HG03565 (cell line): ENCODE results near the gene BDKRB1.

Experiments
- ATAC-seq: cut with Tn5 transposase; IDR thresholded peaks from one replicate; pipeline ENCODE4 v1.9.1; 2021; ENCODE audit warnings: mild to moderate bottlenecking, moderate library complexity; ENCODE audit not compliant: unreplicated experiment

BDKRB1 gene

DNA sequence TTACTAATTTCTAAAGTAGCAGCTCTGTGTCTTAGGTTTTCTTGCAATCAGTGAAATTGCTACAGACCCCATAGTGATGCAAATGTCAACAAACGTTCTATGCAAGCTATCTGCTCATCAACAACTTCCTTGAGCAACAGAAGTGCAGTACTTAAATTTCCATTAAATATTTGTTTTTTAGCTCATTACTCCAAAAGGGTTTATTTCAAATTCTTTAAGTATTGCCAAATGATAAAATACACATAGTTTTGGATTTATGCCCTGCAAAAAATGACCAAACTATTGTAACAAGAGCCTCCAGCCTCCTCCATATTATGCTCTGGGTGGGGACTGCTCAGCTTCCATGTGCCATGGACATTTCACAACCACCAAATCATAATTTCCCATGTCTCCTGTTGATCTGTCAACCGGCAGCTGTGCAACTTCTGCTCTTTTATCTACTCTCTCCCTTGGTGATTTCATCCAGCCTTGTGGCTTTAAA, 4.4 kb downstream of the BDKRB1 start:
- no peak for ATAC-seq

- no peak for ATAC-seq
These were observed 5.0 kb downstream of the BDKRB1 start for GRCh38 chr14:96261053-96261452.

GRCh38 chr14:96261772-96262655, 6.0 kb downstream of the BDKRB1 start:
- no peak for ATAC-seq

GRCh38 chr14:96263347-96264199, 7.6 kb downstream of the BDKRB1 start:
- no peak for ATAC-seq

- no peak for ATAC-seq
These were observed 8.2 kb downstream of the BDKRB1 start for GRCh38 chr14:96264200-96264553.

DNA sequence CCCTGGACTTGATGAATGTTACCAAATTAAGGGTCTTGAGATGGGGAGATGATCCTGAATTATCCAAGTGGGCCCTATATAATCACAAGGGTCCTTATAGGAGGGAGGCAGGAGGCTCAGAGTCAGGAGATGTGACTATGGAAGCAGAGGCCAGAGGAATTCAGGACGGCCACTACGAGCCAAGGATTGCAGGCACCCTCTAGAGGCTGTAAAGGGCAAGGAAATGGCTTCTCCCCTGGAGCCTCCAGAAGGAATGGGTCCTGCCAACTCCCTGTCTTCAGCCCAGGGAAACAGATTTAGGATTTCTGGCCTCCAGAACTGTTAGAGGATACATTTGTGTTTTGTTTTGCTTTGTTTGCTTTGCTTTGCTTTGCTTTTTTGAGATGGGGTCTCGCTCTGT, 8.8 kb downstream of the BDKRB1 start:
- no peak for ATAC-seq

DNA sequence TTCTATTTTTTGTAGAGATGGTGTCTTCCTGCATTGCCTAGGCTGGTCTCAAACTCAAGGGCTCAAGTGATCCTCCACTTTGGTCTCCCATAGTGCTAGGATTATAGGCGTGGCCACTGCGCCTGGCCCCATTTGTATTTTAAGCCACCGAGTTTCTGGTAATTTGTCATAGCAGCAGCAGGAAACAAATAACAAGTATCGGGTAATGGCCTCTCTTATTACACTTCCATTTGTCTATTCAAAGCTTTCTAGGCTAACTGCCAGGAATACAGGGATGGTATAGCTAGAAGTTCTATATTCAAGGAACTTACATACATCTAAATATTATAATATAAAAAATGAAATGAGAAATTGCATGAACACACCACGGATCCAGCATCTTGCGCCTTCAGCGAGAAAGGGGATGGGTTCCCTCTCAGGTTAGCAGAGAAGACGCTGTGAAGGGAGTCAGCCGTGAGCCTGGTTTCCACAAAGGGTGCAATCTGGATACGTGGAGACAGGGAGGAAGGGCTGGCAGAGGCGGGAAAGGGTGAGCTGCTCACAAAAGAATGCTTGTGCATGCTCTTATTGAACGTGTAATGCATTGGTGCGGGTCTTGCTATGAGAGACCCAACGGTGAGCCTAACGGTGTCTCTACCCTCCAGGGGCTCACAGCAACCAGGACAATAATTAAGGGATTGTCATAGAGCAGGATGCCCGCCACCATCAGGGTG, 9.5 kb downstream of the BDKRB1 start:
- ATAC-seq: no peak

DNA sequence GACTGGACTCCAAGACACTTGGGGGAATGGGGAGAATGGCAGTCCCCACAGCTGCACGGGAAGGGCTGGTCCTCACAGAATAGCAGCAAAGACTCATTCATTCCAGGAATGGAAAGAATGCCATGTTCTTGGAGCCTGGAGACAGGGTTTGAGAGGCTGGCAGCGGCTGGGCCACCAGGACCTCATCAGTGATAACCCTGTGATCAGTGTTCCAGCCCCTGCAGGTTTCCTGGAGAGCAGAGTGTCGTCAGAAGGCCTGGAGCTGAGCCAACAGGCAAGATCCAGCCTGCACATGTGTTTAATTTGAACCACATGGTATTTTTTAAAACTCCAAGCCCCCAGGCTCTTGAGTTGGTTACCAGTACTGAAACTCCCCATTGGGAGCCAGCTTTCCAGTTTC, 11.3 kb downstream of the BDKRB1 start:
- no peak for ATAC-seq

DNA sequence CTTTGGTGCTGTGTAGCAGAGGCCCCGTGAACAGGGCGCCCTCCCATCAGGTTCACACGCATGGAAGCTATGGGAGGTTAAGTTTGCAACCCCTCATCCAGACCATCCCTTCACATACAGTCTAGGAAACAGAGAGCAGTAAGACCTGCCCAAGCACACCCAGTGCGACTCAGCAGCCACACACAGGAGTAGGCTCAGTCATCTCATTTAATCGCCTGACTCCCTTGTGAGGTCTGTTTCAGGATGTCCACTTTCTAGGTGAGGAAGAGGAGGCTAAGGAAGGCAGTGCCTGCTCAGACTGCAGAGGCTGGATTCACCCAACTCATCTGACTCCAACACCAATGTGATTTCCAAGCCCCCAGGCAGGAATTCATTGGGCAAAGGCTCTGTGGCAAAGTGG, 11.9 kb downstream of the BDKRB1 start:
- ATAC-seq: no peak

GRCh38 chr14:96268431-96269358, 12.7 kb downstream of the BDKRB1 start:
- ATAC-seq: no peak

GRCh38 chr14:96269359-96269710, 13.3 kb downstream of the BDKRB1 start:
- ATAC-seq: no peak

DNA sequence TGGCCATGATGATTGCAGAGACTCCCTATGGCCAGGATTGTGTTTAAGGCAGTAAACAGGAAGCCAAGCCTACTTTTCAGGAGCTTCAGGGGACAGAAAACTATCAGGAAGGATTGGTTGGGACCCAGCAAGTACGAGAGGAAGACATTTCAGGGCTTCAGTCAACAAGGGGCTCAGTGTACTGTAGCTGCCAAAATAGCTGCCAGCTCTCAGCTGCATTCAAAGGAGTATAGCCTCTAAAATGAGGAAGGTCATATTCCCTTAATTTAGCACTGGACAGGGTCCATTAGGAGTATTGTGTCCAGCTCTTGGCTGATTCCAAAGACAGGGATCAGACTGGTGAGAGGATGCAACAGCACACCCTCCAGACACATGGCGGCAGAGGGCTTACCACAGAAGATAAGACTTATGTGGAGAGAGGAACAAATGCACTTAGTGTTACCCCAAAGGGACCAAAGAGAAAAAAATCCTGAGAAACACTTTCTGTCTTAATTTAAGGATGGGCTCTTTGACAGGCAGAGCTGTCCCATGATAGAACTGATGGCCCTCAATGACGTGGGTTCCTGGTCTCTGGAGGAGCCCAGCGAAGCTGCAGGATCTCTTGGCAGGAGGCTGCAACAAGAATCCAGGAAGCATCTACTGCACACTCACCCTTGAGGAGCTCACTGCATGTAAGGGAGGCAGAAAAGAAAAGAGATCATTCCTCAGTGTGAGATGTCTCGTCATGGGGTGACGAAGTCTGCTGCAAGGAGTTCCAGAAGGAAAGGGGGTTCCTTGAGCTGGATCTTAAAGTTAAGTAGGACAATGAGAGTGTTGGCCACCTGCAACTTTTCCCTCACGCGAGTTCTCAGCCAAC, 14.8 kb downstream of the BDKRB1 start:
- no peak for ATAC-seq

GRCh38 chr14:96271421-96271762, 15.4 kb downstream of the BDKRB1 start:
- ATAC-seq: no peak

GRCh38 chr14:96272777-96273473, 16.9 kb downstream of the BDKRB1 start:
- no peak for ATAC-seq

- no peak for ATAC-seq
These were observed 17.6 kb downstream of the BDKRB1 start for GRCh38 chr14:96273629-96274028.

- ATAC-seq: no peak
These were observed 18.1 kb downstream of the BDKRB1 start for GRCh38 chr14:96274122-96274521.

- no peak for ATAC-seq
These were observed 18.5 kb downstream of the BDKRB1 start for GRCh38 chr14:96274543-96274942.

DNA sequence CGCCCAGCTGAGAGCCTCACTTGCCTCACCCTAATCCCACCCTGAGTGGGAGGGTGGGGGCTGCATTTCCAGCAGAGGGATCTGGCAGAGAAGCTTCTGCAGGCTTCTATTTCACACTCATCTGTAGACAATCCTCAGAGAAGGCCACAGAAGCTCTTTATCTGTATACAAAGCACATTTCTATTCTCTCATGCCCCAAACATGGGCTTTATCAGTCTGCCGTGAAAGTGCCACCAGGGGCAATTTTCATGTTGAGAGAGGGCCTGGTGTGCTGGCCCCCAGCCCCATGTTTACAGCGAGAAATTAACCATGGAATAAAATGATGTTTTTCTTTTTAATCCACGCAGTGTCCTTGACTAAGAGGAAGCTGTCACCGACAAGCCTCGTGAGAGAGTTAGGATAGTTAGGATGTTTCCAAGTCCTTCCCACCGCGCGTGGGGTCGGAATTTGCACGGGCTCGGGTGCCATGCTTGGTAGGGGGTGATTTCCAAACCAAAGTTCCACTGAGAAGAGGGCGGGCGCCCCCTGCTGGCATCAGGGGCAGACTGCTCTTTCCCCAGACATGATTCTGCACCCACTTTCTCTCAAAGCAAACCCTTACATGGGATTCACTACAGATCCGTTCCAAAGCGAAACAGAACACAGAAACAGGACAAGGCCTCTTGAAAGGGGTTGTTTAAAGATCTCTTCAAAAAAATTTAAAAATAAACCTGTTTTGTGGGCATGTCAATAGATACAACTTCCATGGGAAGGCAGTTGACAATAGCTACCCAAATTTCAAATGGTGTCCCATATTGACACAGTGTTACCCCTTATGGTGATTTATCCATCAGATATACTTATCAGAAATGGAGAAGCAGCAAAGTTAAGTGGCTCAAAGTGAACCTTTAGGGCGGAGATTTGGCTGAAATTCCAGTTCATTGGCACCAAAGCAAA, 19.4 kb downstream of the BDKRB1 start:
- no peak for ATAC-seq
